ENCODE measurements around the gene CLP1.

Gene CLP1

GRCh38 chr11:57657194-57658022 lies at the start of gene CLP1:
TSS of gene CLP1 (plus strand) at chr11:57657762. CDS start at chr11:57659477, 1,715 bp downstream.
- ChIA-PET POLR2A (interaction anchor here (0.7 to 1.3 kb wide), 2 partner anchors 17 to 84 kb away, joined by 3 read pairs; partner anchors contain the start of gene SELENOH), CTCF (interaction anchor here (1.3 kb wide), 1 partner anchor 16 kb away, joined by 7 read pairs; no protein-coding TSS in a partner anchor)
- DNase-seq (ENCODE audit: extremely low spot score): peak; percentile 93
- TF ChIP-seq SUZ12 (IDR thresholded peaks at IDR 0.05): no peak
- no peak for TF ChIP-seq ZNF384 (IDR thresholded peaks at IDR 0.05)
- TF ChIP-seq TARDBP (IDR thresholded peaks at IDR 0.05): no peak
- no peak for TF ChIP-seq PKNOX1 (IDR thresholded peaks at IDR 0.05)
- TF ChIP-seq FOXA1 (IDR thresholded peaks at IDR 0.05): no peak
- TF ChIP-seq BHLHE40 (IDR thresholded peaks at IDR 0.05; ENCODE audit: borderline replicate concordance): no peak
- no peak for TF ChIP-seq SP1 (IDR thresholded peaks at IDR 0.05)
- TF ChIP-seq LEF1 (IDR thresholded peaks at IDR 0.05; ENCODE audit: borderline replicate concordance): no peak
- no peak for TF ChIP-seq NFRKB (IDR thresholded peaks at IDR 0.05)
- TF ChIP-seq FOXK2 (IDR thresholded peaks at IDR 0.05): peak; percentile 90
- TF ChIP-seq CTBP1 (IDR thresholded peaks at IDR 0.05; ENCODE audit: borderline replicate concordance): no peak
- TF ChIP-seq L3MBTL2 (conservative IDR thresholded peaks at IDR 0.05): peak; percentile 66
- no peak for TF ChIP-seq HDGF (IDR thresholded peaks at IDR 0.05; ENCODE audit: borderline replicate concordance)
- TF ChIP-seq ELF4 (IDR thresholded peaks at IDR 0.05): peak; percentile 62
- TF ChIP-seq FOXM1 (IDR thresholded peaks at IDR 0.05; ENCODE audit: borderline replicate concordance): no peak
- no peak for TF ChIP-seq ARNT (IDR thresholded peaks at IDR 0.05)

- CTCF ChIA-PET: no interaction called here
- DNase-seq (ENCODE audit: extremely low spot score): no peak
- POLR2A ChIA-PET: no interaction called here
- TF ChIP-seq ELF4 (IDR thresholded peaks at IDR 0.05) (no peak), PKNOX1 (IDR thresholded peaks at IDR 0.05) (no peak), LEF1 (IDR thresholded peaks at IDR 0.05; ENCODE audit: borderline replicate concordance) (no peak), L3MBTL2 (conservative IDR thresholded peaks at IDR 0.05) (no peak), FOXA1 (IDR thresholded peaks at IDR 0.05) (no peak)
These were observed 47.4 kb upstream of the CLP1 start for GRCh38 chr11:57610170-57610569.

GRCh38 chr11:57614234-57614772 lies 43.3 kb upstream of the CLP1 start:
- POLR2A ChIA-PET: no interaction called here
- no peak for DNase-seq (ENCODE audit: extremely low spot score)
- CTCF ChIA-PET: interaction anchor here (0.5 to 1.2 kb wide), 2 partner anchors 26 to 126 kb away, joined by 3 read pairs; no protein-coding TSS in a partner anchor
- TF ChIP-seq ELF4 (IDR thresholded peaks at IDR 0.05) (no peak), NFRKB (IDR thresholded peaks at IDR 0.05) (no peak), FOXM1 (IDR thresholded peaks at IDR 0.05; ENCODE audit: borderline replicate concordance) (no peak), ARNT (IDR thresholded peaks at IDR 0.05) (no peak), TARDBP (IDR thresholded peaks at IDR 0.05) (no peak), SUZ12 (IDR thresholded peaks at IDR 0.05) (no peak), FOXA1 (IDR thresholded peaks at IDR 0.05) (no peak), CTBP1 (IDR thresholded peaks at IDR 0.05; ENCODE audit: borderline replicate concordance) (no peak), PKNOX1 (IDR thresholded peaks at IDR 0.05) (no peak), LEF1 (IDR thresholded peaks at IDR 0.05; ENCODE audit: borderline replicate concordance) (no peak), ZNF384 (IDR thresholded peaks at IDR 0.05) (no peak), HDGF (IDR thresholded peaks at IDR 0.05; ENCODE audit: borderline replicate concordance) (no peak), BHLHE40 (IDR thresholded peaks at IDR 0.05; ENCODE audit: borderline replicate concordance) (no peak)

- POLR2A ChIA-PET: no interaction called here
- no peak for DNase-seq (ENCODE audit: extremely low spot score)
- TF ChIP-seq ZNF384 (IDR thresholded peaks at IDR 0.05) (no peak), BHLHE40 (IDR thresholded peaks at IDR 0.05; ENCODE audit: borderline replicate concordance) (no peak), NFRKB (IDR thresholded peaks at IDR 0.05) (no peak), L3MBTL2 (conservative IDR thresholded peaks at IDR 0.05) (no peak), LEF1 (IDR thresholded peaks at IDR 0.05; ENCODE audit: borderline replicate concordance) (no peak), FOXM1 (IDR thresholded peaks at IDR 0.05; ENCODE audit: borderline replicate concordance) (no peak), HDGF (IDR thresholded peaks at IDR 0.05; ENCODE audit: borderline replicate concordance) (no peak), SUZ12 (IDR thresholded peaks at IDR 0.05) (no peak), ARNT (IDR thresholded peaks at IDR 0.05) (no peak), PKNOX1 (IDR thresholded peaks at IDR 0.05) (no peak), SP1 (IDR thresholded peaks at IDR 0.05) (no peak), FOXK2 (IDR thresholded peaks at IDR 0.05) (no peak), CTBP1 (IDR thresholded peaks at IDR 0.05; ENCODE audit: borderline replicate concordance) (no peak), ELF4 (IDR thresholded peaks at IDR 0.05) (no peak), TARDBP (IDR thresholded peaks at IDR 0.05) (no peak), FOXA1 (IDR thresholded peaks at IDR 0.05) (no peak)
- CTCF ChIA-PET: no interaction called here
These were observed 42.3 kb upstream of the CLP1 start for GRCh38 chr11:57615308-57615707.

GRCh38 chr11:57616595-57616994 lies 41.0 kb upstream of the CLP1 start:
- CTCF ChIA-PET: no interaction called here
- POLR2A ChIA-PET: no interaction called here
- no peak for DNase-seq (ENCODE audit: extremely low spot score)
- TF ChIP-seq NFRKB (IDR thresholded peaks at IDR 0.05) (no peak), BHLHE40 (IDR thresholded peaks at IDR 0.05; ENCODE audit: borderline replicate concordance) (no peak), LEF1 (IDR thresholded peaks at IDR 0.05; ENCODE audit: borderline replicate concordance) (no peak), ELF4 (IDR thresholded peaks at IDR 0.05) (no peak), ARNT (IDR thresholded peaks at IDR 0.05) (no peak), HDGF (IDR thresholded peaks at IDR 0.05; ENCODE audit: borderline replicate concordance) (no peak), FOXA1 (IDR thresholded peaks at IDR 0.05) (no peak), ZNF384 (IDR thresholded peaks at IDR 0.05) (no peak), FOXM1 (IDR thresholded peaks at IDR 0.05; ENCODE audit: borderline replicate concordance) (no peak), SUZ12 (IDR thresholded peaks at IDR 0.05) (no peak), CTBP1 (IDR thresholded peaks at IDR 0.05; ENCODE audit: borderline replicate concordance) (no peak), FOXK2 (IDR thresholded peaks at IDR 0.05) (no peak)
